CD4-positive, CD25-positive, alpha-beta regulatory T cell (primary cell): ENCODE data around the gene BBX. TPM values are rescaled to one million over a fixed set of nuclear protein-coding genes. Genes with fewer than 3 reads are reported as not detected.
A peak's percentile ranks its signal among the peaks of the same experiment; 100 is the strongest.

Experiments used
- ATAC-seq, 2 donors: fragments of 150-1000 bp; cut with Tn5 transposase; one replicate each; pipeline ENCODE4 v1.10.0; 2021; ENCODE audit warnings: low read depth in 2 of 2, moderate number of reproducible peaks in 2 of 2, moderate library complexity in 1 of 2
- DNase-seq, 3 donors: peaks; one replicate each; pipeline versions ENCODE4 v3.0.0 to v3.0.0-alpha.2; 2012 to 2022; ENCODE audit warnings: mixed read lengths in 1 of 3
- H3K27ac ChIP-seq: one replicate; pipeline ENCODE4 v1.7.0; 2013; ENCODE audit warnings: mild to moderate bottlenecking, low read length; ENCODE audit not compliant: insufficient read depth, poor library complexity, severe bottlenecking
- H3K27me3 ChIP-seq: one replicate; pipeline ENCODE4 v1.7.0; 2013; ENCODE audit warnings: low read length; ENCODE audit not compliant: control insufficient read depth, insufficient read depth
- H3K36me3 ChIP-seq: one replicate; pipeline ENCODE4 v1.7.0; 2013; ENCODE audit warnings: mild to moderate bottlenecking, low read length, moderate library complexity; ENCODE audit not compliant: control insufficient read depth, insufficient read depth
- H3K4me1 ChIP-seq: 2 replicates; pipeline ENCODE4 v1.7.0; 2013; ENCODE audit warnings: mild to moderate bottlenecking, low read length; ENCODE audit not compliant: insufficient read depth, control insufficient read depth, poor library complexity, severe bottlenecking
- H3K4me3 ChIP-seq: one replicate; pipeline ENCODE4 v1.7.0; 2013; ENCODE audit warnings: low read depth, mild to moderate bottlenecking, low read length, moderate library complexity
- H3K9me3 ChIP-seq, 2 experiments: 1 replicate in 1 of 2; 2 replicates in 1 of 2; pipeline ENCODE4 v1.7.0; 2013; ENCODE audit warnings: low read length in 2 of 2, mild to moderate bottlenecking in 1 of 2, moderate library complexity in 1 of 2; ENCODE audit not compliant: control insufficient read depth in 2 of 2
- H3K27ac Mint-ChIP-seq, 3 donors: one replicate each; pipeline ENCODE4 v1.8.0; 2020 to 2022; ENCODE audit warnings: mild to moderate bottlenecking in 3 of 3, mixed read lengths in 3 of 3, moderate library complexity in 2 of 3
- H3K27me3 Mint-ChIP-seq: one replicate; pipeline ENCODE4 v1.8.0; 2022; ENCODE audit warnings: mild to moderate bottlenecking, mixed read lengths
- H3K36me3 Mint-ChIP-seq: one replicate; pipeline ENCODE4 v1.8.0; 2020; ENCODE audit warnings: mixed read lengths
- H3K4me1 Mint-ChIP-seq, 4 donors: one replicate each; pipeline ENCODE4 v1.8.0; 2020 to 2022; ENCODE audit warnings: mixed read lengths in 4 of 4, mild to moderate bottlenecking in 1 of 4
- H3K4me3 Mint-ChIP-seq, 4 donors: one replicate each; pipeline ENCODE4 v1.8.0; 2020 to 2022; ENCODE audit warnings: mild to moderate bottlenecking in 4 of 4, mixed read lengths in 4 of 4, moderate library complexity in 3 of 4
- H3K9me3 Mint-ChIP-seq, 7 donors: one replicate each; pipeline ENCODE4 v1.8.0; 2020 to 2022; ENCODE audit warnings: mixed read lengths in 7 of 7, mild to moderate bottlenecking in 3 of 7, moderate library complexity in 2 of 7
- polyA plus RNA-seq, 4 donors: library from polyadenylated mRNA; unstranded; fragments of 300-500 nt; fragmentation: Illumina TruSeq; gene quantifications; one replicate each; pipeline ENCODE4 v1.2.3, GENCODE V29; 2021
- total RNA-seq: library from RNA; stranded (reverse); gene quantifications from one replicate; pipeline ENCODE4 v1.2.3, GENCODE V29; 2022

The BBX gene
- total and polyA plus RNA-seq, 5 donors from 2014 or later, result 62.1 to 96.2 (median 82.8) TPM

DNA sequence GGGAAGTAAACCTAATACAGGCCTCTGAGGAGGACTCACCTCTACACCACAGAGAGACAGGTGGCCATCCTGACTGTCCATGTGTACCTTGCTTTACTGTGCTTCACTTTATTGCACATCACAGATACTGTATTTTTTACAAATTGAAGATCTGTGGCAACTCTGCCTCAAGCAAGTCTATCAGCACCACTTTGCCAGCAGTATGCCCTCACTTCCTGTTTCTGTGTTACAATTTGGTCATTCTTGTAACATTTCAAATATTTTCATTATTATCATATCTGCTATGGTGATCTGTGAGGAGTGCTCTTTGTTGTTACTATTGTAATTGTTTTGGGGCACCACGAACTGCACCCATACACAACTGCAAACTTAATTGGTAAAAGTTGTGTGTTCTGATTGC is 78.0 kb downstream of the BBX start:
- Mint-ChIP-seq H3K4me1 (peaks cover 30 to 69% (median 58%) of the 10 kb centered on the region in 4 donors), H3K27me3 (no peaks in the 10 kb centered on the region), H3K36me3 (peaks cover 5% of the 10 kb centered on the region), H3K27ac (peak overlapping the region in 2 of 3 donors; percentile 26 to 35), H3K4me3 (peak overlapping the region; percentile 3 to 75 (median 30)), H3K9me3 (no peaks in the 10 kb centered on the region)
- DNase-seq, result peak in 1 of 3 donors; percentile 20
- Histone ChIP-seq H3K27ac (no peak overlapping the region), H3K9me3 (no peaks in the 10 kb centered on the region), H3K4me1 (peaks cover 33% of the 10 kb centered on the region), H3K4me3 (peak overlapping the region; percentile 33), H3K36me3 (no peaks in the 10 kb centered on the region), H3K27me3 (no peaks in the 10 kb centered on the region)
- no peak for ATAC-seq

GRCh38 chr3:107604057-107604822 is 81.5 kb downstream of the BBX start:
- peaks cover 6% of the 10 kb centered on the region in 2 experiments for H3K9me3 ChIP-seq
- H3K4me3 Mint-ChIP-seq, result peak overlapping the region in 1 of 4 donors; percentile 8

DNA sequence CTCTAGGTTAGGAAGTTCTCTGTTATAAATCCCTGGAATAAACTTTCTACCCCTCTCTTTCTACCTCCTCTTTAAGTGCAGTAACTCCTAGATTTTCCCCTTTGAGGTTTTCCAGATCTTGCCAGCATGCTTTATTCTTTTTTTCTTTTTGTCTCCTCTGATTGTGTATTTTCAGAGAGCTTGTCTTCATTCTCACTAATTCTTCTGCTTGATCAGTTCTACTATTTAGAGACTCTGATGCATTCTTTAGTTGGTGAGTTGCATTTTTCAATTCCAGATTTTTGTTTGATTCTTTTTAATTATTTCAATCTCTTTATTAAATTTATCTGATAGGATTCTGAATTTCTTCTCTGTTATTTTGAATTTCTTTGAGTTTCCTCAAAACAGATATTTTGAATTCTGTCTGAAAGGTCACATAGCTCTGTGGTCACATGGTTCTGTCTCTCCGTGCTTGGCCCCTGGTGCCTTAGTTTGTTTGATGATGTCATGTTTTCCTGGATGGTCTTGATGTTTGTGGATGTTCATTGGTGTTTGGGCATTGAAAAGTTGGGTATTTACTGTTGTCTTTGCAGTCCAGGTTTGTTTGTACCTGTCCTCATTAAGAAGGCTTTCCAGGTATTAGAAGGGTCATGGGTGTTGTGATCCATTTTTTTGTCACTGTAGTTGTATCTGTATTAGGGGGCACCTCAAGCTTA is 89.2 kb downstream of the BBX start:
- H3K4me1 ChIP-seq, result no peaks in the 10 kb centered on the region
- H3K9me3 ChIP-seq, result peaks cover 14 to 17% of the 10 kb centered on the region in 2 experiments
- H3K27ac ChIP-seq, result no peak overlapping the region
- peak overlapping the region in 1 of 4 donors; percentile 58 for H3K4me3 Mint-ChIP-seq
- H3K27me3 Mint-ChIP-seq, result no peaks in the 10 kb centered on the region
- no peaks in the 10 kb centered on the region for H3K27me3 ChIP-seq
- DNase-seq, result no peak
- H3K4me3 ChIP-seq, result no peak overlapping the region
- H3K36me3 Mint-ChIP-seq, result peaks cover 30% of the 10 kb centered on the region
- no peak overlapping the region for H3K27ac Mint-ChIP-seq
- H3K4me1 Mint-ChIP-seq, result peaks cover 15 to 43% (median 25%) of the 10 kb centered on the region in 4 donors
- peaks cover 3 to 40% (median 17%) of the 10 kb centered on the region in 7 donors for H3K9me3 Mint-ChIP-seq
- peaks cover 6% of the 10 kb centered on the region for H3K36me3 ChIP-seq
- ATAC-seq, result no peak

More at GRCh38 chr3:107604057-107604822, 81.5 kb downstream of the BBX start:
- Mint-ChIP-seq H3K27me3 (no peaks in the 10 kb centered on the region), H3K27ac (peak overlapping the region in 2 of 3 donors; percentile 23 to 38), H3K4me1 (peaks cover 28 to 53% (median 42%) of the 10 kb centered on the region in 4 donors), H3K36me3 (peaks cover 19% of the 10 kb centered on the region), H3K9me3 (peaks cover 0 to 14% (median 3%) of the 10 kb centered on the region in 7 donors)
- peaks cover 19% of the 10 kb centered on the region for H3K4me1 ChIP-seq
- DNase-seq (no peak), ATAC-seq (no peak)
- no peaks in the 10 kb centered on the region for H3K27me3 ChIP-seq
- H3K27ac ChIP-seq, result no peak overlapping the region
- no peaks in the 10 kb centered on the region for H3K36me3 ChIP-seq
- no peak overlapping the region for H3K4me3 ChIP-seq

DNA sequence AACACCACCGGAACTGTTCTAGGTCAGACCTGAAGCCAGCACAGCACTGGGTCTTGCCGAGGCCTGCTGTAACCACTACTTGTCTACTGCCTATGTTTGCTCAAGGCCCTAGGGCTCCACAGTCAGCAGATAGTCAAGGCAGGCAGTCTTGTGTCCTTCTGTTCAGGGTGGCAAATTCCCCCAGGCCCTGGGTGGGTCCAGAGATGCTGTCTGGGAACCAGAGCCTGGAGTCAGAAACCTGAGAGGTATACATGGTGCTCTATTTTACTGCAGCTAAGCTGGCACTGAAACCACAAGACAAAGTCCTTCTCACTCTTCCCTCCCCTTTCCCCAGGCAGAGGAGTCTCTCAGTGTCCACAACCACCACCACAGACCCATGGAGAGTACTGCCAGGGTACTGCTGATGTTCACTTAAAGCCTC is 89.9 kb downstream of the BBX start:
- Histone ChIP-seq H3K4me1 (no peaks in the 10 kb centered on the region), H3K36me3 (peaks cover 6% of the 10 kb centered on the region), H3K9me3 (peaks cover 14 to 17% of the 10 kb centered on the region in 2 experiments), H3K27me3 (no peaks in the 10 kb centered on the region), H3K4me3 (no peak overlapping the region), H3K27ac (no peak overlapping the region)
- Mint-ChIP-seq H3K9me3 (peaks cover 3 to 40% (median 17%) of the 10 kb centered on the region in 7 donors), H3K4me1 (peaks cover 18 to 49% (median 29%) of the 10 kb centered on the region in 4 donors), H3K27me3 (no peaks in the 10 kb centered on the region), H3K27ac (no peak overlapping the region), H3K4me3 (no peak overlapping the region), H3K36me3 (peaks cover 25% of the 10 kb centered on the region)
- no peak for DNase-seq
- ATAC-seq, result no peak

GRCh38 chr3:107619549-107619948 is 96.8 kb downstream of the BBX start:
- H3K9me3 ChIP-seq, result no peaks in the 10 kb centered on the region
- no peak overlapping the region for H3K4me3 ChIP-seq
- no peak overlapping the region for H3K27ac Mint-ChIP-seq
- no peaks in the 10 kb centered on the region for H3K27me3 Mint-ChIP-seq
- ATAC-seq (no peak), DNase-seq (no peak)
- no peaks in the 10 kb centered on the region for H3K36me3 ChIP-seq
- H3K9me3 Mint-ChIP-seq, result peaks cover 0 to 2% (median 0%) of the 10 kb centered on the region in 7 donors
- no peaks in the 10 kb centered on the region for H3K27me3 ChIP-seq
- no peak overlapping the region for H3K27ac ChIP-seq
- H3K4me3 Mint-ChIP-seq, result no peak overlapping the region
- H3K4me1 ChIP-seq, result no peaks in the 10 kb centered on the region
- peaks cover 42 to 74% (median 49%) of the 10 kb centered on the region in 4 donors for H3K4me1 Mint-ChIP-seq
- peaks cover 9% of the 10 kb centered on the region for H3K36me3 Mint-ChIP-seq

GRCh38 chr3:107620534-107620933 is 97.8 kb downstream of the BBX start:
- Mint-ChIP-seq H3K27me3 (no peaks in the 10 kb centered on the region), H3K27ac (no peak overlapping the region), H3K4me3 (no peak overlapping the region), H3K4me1 (peaks cover 41 to 68% (median 50%) of the 10 kb centered on the region in 4 donors), H3K36me3 (peaks cover 9% of the 10 kb centered on the region), H3K9me3 (peaks cover 0 to 2% (median 0%) of the 10 kb centered on the region in 7 donors)
- no peaks in the 10 kb centered on the region for H3K27me3 ChIP-seq
- H3K4me3 ChIP-seq, result no peak overlapping the region
- no peaks in the 10 kb centered on the region for H3K9me3 ChIP-seq
- H3K27ac ChIP-seq, result no peak overlapping the region
- ATAC-seq (no peak), DNase-seq (no peak)
- H3K4me1 ChIP-seq, result no peaks in the 10 kb centered on the region
- no peaks in the 10 kb centered on the region for H3K36me3 ChIP-seq

- H3K9me3 Mint-ChIP-seq, result peaks cover 0 to 2% (median 0%) of the 10 kb centered on the region in 7 donors
- ATAC-seq, result no peak
- H3K27me3 Mint-ChIP-seq, result no peaks in the 10 kb centered on the region
- no peak overlapping the region for H3K4me3 Mint-ChIP-seq
- no peak for DNase-seq
- no peak overlapping the region for H3K27ac Mint-ChIP-seq
- no peaks in the 10 kb centered on the region for H3K27me3 ChIP-seq
- H3K36me3 ChIP-seq, result no peaks in the 10 kb centered on the region
- no peak overlapping the region for H3K27ac ChIP-seq
- H3K4me3 ChIP-seq, result no peak overlapping the region
- H3K4me1 Mint-ChIP-seq, result peaks cover 38 to 68% (median 49%) of the 10 kb centered on the region in 4 donors
- peaks cover 13% of the 10 kb centered on the region for H3K36me3 Mint-ChIP-seq
- no peaks in the 10 kb centered on the region for H3K4me1 ChIP-seq
- no peaks in the 10 kb centered on the region for H3K9me3 ChIP-seq
These were observed 98.7 kb downstream of the BBX start for GRCh38 chr3:107621465-107621864.
